Raji (cell line): ENCODE measurements around the gene SMAD9.

ENCODE experiments used
- POLR2A ChIP-seq: IDR thresholded peaks from 2 replicates; pipeline ENCODE4 v1.6.1; 2011; ENCODE audit warnings: low read depth, low read length, control low read depth; ENCODE audit not compliant: insufficient read depth

Gene SMAD9

DNA sequence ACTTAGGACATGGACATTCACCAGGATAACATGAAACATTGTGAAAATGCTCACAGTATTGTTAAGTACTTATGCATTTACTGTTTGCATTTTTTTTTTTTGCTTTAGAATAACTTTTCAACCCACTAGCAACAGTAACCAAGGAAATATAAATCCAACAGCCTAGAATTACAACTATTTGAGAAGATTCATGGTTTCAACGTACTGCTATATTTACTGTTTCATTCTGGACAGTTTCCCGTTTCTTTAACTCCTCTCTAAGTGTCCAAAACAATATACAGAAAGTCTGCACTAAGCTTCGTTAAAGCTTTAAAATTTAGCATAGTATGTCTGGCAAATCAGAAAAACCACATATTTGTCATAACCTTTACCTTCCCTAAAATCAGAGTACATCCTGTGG lies 2.7 kb downstream of the SMAD9 start:
- TF ChIP-seq POLR2A = no peak

DNA sequence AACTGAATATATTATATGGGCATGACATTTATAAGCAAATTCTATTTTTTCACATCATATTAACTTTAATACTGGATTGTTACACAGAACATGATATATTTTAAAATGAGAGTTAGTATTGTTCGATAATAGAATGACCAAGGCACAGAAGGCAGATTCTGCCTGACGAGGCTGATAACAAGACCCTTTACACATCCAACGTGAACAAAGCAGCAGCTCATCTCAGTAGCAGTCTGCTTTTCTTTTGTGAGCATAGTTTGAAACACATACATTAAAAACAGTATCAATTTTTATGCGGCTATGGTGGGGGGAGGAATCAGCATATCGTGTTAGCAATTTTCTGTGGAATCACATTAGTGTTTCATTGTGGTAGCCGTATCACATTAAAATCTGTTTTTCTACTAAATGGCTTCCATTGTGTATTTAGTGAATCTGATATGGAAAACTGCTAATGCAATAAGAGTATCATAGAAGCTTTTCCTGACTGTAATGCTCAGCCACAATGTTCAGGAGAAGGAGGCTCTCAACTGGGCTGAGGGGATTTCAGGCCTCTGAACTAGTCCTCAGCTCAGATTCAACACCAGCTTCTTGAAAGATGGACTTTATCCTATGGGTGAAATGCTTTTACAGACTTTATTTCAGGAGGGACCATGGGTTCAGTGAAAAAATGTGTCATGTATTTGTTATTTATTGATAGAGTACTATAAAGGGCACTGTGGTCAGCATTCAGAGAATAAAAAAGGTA lies 4.0 kb downstream of the SMAD9 start:
- no peak for TF ChIP-seq POLR2A

DNA sequence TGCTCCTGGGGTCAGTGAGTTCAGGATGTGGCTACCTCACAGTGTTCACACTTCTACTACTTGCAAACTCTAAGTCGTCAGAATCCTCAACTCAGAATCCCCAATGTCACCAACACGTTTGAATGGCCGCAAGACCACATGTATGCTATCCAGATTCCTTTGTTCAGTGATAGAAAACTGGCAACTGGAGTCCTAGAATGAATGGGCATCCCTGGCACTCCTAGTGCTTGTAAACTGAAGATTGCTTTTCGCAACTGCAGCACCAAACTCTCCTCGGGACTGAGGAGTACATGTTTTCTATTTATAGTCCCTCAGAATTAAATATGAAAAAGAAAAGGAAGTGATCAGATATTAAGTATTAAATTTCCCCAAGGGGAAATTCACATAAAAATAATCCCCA lies 4.9 kb downstream of the SMAD9 start:
- no peak for TF ChIP-seq POLR2A

DNA sequence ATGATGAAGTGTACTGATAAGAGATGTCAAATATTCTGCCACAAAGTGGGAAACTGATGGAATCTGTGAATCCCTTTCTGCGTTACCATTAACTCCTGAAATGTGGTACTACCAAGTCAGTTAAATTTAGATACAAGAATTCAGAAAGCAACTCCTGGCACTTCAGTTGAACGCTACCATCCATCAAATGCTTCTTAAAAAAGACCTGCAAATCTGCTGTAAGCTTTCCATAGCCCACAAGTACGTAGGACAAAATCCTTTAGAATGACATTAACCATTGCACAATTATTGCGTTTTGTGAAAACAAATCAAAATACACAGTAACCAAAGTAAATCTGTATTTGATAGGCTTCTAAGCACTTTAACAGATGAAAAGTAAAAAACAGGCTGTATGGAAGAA lies 5.4 kb downstream of the SMAD9 start:
- TF ChIP-seq POLR2A = no peak

DNA sequence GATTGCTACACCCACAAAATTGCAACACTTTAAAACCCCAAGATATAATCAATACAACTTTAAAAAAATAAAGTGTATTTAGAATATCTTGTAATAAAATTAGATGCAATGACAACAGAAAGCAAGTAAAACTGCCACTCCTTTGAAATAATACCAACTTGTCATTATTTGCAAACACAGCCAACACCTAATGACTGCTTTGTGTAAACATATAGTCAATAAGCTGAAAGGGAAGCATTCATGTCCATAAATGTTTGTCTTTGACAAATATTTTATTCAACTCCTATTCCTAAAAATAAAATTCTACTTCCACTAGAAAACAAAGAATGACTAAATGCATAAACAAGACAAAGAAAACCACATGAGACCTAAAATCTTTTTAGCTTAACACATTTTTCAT lies 6.6 kb downstream of the SMAD9 start:
- TF ChIP-seq POLR2A = no peak

DNA sequence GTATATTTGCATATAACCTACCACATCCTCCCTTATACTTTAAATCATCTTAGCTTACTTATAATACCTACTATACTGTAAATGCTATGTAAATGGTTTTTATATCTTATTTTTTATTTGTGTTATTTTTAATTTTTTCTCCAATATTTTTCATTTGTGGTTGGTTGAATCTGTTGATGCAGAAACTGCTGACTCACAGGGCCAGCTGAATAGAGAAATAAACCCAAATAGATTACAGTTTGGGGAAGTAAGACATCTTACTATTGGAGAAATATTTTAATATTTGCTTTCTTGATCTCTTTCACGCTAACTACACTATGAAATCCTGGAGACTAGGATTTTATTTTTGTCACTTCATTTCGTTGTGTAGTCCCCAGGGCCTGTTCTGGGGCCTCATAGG lies 7.1 kb downstream of the SMAD9 start:
- no peak for TF ChIP-seq POLR2A

DNA sequence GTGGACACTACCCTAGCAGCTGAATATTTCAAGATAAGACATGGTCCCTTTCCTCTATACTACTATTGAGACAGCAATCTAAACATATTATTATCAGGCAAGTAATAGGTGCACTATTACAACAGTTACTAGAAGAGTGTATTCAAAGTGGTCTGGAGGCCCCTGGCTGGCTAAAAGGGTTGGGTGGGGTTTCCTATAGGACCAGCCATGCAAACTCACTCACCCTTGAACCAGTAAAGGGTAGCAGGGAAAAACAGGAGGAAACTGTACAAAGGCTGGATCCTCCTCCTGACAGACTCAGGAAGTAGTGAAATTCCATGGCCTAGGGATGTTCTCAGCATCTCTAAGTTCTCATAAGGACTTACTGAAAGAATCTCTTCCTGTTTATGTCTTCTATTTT lies 7.7 kb downstream of the SMAD9 start:
- TF ChIP-seq POLR2A = no peak

DNA sequence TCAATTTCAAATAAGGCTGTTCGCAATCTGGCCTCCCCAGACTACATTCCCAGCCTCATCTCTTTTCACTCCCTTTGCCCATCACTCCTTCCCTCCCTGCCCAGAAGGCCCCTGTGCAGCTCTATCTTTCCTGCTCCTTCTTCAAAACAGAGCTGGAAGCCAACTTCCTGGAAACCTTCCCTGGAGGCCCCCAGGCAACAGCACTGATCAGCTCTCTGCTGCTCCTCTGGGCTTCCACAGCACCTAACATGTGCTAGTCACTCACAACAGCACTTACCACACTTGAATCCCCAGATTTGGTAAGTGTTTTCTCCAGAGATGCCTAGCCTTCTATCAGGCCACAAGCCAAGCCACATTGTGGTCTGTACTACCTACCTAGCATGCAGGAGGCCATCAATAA lies 9.5 kb downstream of the SMAD9 start:
- TF ChIP-seq POLR2A = no peak

DNA sequence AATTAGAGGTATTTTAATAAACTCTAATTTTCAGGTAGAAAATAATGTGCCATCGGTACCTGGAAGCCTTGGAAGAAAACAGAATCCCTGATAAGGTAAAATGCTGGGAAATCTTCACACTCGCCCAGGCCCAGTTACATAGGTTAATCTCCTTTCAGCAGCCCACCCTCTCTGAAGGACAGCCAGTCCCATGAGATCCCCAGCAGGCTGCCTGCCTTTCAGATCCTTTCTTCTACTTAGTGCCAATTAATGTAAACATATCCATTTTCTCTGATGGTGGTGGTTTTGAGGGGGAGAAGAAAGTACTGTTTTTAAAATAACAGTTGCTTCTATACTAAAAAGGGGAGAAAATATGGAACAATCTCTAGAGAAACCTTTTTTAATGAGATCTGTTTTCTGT lies 12.2 kb downstream of the SMAD9 start:
- no peak for TF ChIP-seq POLR2A

DNA sequence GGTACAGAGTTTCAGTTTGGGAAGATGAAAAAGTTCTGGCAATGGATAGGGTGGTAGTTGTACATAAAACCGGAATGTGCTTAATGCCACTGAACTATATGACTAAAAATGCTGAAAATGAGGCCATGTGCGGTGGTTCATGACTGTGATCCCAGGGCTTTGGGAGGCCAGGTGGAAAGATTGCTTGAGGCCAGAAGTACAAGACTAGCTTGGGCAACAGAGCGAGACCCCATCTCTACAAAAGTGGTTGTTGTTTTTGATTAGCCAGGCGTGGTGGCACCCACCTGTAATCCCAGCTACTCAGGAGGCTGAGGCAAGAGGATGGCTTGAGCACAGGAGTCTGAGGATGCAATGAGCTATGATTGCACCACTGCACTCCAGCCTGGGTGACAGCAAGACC lies 12.8 kb downstream of the SMAD9 start:
- TF ChIP-seq POLR2A = no peak

DNA sequence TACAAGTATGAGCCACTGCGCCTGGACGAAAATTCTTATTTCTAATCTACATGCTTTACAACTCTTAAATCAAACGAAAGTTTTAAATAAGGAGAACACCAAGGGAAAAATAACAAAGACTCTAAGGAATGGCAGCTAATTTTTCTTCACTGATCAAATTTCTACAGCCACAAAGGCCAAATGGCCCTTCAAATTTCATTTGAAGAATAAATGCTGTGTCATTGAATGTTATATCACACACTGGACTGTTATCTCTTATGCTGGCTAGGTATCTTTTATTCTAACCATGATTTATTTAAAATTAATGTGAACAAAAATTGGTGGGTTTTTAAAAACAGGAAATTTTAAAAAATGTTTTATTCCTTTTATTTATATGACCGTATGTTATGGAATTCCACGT lies 14.1 kb downstream of the SMAD9 start:
- no peak for TF ChIP-seq POLR2A

DNA sequence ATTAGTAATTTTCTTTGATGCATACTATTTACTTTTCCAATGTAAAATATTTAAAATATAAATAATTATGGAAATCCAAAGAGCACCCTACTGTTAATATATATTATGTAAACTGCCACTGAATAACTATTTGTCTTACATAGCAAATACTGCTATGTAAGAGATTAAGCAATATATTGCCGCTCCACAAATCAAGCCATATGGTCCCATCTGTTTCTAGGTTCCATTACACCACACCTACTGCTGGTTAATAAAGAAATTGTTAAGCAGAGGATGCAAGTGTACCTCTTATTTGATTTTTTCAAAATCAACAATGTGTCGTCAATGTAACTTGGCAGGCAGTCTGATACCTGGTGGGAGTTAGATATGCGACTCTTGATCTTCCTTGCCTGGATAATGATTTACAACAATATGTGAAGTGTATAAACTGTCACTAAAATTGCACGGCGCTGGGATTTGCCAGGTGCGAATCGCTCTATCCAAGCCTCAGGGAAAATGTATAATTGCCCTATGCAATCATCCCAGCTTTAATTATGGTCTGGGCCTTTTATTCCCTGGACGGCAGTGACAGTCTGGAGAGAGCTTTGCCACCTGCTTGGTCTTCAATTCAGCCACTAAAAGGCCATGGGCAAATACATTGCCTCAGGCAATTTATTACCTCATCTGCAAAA lies 16.0 kb downstream of the SMAD9 start:
- no peak for TF ChIP-seq POLR2A

DNA sequence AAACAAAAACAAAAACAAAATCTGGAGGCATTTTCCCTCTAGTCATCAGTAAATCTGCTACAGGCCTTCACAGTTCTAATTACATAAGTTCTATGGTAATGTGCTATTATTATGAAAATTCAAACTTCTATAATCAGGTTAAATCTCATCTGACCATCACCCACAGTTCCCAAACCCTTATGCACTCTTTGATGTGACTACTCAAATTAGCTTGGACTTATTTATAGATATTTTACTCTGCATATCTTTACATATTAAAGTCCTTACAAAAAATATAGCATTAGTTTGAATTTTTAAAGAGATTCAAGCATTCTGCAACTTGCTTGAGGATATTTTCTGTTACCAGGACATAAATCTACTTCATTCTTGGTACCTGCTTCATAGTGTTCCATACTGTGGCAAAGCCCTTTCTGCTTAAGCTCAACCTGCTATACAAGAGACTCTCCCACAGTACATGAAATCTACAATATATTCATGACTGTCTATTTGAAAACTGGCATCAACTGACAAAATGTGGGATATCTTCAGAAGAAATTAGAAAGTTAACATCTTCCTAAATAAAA lies 22.9 kb downstream of the SMAD9 start:
- no peak for TF ChIP-seq POLR2A

DNA sequence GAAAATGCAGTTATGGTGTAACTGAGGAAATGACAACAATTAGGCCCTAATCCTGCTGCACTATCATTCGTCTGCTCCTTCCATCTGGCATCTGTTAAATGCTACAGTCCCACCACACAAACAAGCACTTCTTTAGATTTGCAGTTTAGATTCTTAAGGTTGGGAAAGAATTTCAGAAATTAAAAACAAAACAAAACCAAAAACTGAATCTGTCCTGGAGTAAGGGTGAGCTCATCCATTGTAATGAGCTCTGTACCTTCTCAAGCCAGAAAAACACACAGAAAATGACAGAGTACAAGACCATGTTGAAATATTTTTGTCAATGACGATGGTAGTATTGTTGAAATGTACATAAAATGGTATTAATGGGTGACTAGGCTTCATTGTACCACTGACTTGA lies 28.3 kb downstream of the SMAD9 start:
- no peak for TF ChIP-seq POLR2A

DNA sequence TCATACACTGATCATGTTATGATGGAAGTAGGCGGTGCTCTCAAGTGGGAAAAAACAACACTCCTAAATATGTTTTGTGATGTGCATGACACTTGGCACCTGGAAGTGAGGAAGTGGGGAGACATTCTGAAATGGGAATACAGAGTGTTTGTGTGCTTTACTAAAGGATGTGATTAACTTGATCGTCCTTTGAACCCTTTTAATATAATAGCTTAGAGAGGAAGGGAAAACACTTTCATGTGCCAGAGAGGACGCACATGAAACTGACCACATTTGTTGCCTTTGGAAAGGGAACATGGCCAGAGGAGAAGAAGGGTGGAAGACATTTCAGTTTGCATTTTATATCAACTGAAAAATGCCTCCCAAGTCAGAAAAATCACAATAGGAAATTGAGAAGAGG lies 31.4 kb downstream of the SMAD9 start:
- no peak for TF ChIP-seq POLR2A

DNA sequence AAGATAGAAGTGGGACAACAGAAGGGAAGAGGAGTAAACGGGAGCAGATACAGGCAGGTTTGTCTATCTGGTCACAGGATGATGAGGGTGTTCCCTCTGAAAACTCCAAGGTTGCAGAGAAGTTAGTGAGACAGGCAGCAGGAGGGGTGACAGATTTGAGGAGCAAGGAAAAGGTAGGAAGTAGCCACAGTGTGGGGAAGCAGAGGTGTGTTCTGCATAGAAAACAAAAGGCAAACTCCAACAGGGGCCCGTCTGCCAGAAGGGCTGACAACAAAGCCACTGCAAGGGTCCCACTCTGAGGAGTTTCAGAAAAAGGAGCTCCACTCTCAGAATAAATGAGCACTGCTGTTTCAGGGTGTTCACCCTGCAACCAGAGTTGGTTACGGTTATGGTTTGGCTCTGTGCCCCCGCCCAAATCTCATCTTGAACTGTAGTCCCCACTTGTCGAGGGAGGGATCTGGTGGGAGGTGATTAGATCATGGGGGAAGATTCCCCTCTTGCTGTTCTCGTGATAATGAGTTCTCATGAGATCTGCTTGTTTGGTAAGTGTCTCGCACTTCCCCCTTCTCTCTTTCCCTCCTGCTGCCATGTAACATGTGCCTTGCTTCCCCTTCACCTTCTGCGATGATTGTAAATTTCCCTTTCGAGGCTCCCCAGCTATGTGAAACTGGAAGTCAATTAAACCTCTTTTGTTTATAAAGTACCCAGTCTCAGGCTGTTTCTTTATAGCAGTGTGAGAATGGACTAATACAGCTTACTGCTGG lies 32.1 kb downstream of the SMAD9 start:
- no peak for TF ChIP-seq POLR2A
